HG03354 (cell line): ENCODE measurements around the gene SLC16A9.
"Not testable (repeated sequence)": the region's sequence is repeated elsewhere in the genome, so short reads cannot be mapped to it uniquely, and the experiment has no call there.

Experiments used
- ATAC-seq: cut with Tn5 transposase; IDR thresholded peaks from one replicate; pipeline ENCODE4 v1.9.1; 2021; ENCODE audit warnings: mild to moderate bottlenecking; ENCODE audit not compliant: unreplicated experiment, poor library complexity, severe bottlenecking

Gene SLC16A9

DNA sequence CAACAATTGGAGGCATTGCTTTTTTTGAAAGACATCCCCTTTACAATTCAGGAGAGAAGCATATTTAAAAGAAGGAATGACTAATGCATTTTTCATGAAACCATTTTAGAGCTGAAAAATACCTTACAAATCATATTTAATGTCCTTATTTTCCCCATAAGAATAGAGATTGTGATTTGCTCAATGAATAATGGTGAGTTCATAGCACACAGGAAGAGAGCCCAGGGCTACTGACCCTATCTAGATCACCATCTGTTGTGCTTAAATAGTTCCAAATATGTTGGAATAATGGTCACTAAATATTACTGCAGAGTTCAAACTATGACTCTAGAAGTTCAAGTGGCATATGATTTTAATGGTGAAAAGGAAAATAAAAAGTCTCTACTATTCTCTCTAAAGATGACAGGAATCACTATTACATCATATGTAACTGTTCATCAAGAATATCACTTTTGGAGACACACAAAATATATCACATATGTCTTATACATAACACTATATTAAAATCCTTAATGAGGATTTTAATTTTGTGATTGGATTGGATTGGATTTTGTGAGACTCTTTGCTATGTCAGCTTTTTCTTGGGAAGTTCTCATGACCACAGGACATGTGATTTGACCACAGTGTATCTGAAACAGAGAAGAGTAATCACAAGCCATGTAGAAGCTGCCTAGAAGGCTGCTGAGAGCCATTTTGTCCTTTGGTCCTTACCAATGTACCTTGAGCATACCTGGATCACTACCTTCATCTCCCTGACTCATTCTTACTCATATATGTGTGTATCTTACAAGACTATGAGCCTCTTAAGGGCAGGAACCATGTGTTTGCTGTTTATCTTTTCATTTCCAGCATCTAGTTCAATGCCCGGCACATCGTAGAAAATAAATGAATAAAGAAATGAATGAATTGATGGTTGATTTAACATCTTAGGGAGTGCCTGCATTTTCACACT is 26.4 kb downstream of the SLC16A9 start:
- ATAC-seq: no peak

DNA sequence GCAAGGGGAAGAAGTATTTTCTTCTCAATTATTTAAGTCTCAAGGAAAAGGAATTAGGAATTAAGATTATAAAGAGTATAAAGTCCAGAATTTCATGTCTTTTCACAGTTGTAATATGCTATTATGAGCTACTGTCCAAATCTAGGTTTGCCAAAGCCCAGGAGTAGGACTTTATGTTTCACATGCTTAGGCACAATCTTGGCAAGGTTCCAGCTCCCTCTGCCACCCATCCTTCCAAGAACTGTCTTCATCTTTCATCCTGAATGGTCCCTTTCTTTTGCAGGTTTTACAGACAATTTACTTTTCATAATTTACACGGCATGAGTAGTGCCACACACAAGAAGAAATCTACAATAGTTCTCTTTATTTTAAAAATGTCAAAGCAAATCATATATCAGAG is 29.5 kb downstream of the SLC16A9 start:
- no peak for ATAC-seq

DNA sequence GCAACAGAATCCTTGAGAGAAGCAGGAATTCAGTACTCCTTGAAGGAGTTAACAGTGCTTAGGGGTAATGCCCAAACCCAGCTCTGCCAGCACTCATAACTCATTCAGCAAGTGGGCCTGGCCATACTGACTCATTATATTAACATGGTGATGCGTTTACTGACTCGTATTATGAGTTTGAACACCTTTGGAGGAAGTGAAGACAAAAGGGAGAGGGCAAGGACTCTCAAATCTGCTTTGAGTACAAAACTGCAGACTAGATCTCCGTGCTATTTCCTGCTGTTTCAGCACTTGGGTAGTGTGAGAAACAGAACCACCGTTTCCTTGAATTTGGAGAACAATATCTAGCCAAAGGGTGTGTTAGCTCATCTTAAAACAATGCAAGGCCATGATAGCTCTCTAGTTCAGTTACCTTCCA is 30.8 kb downstream of the SLC16A9 start:
- ATAC-seq: peak; percentile 71

DNA sequence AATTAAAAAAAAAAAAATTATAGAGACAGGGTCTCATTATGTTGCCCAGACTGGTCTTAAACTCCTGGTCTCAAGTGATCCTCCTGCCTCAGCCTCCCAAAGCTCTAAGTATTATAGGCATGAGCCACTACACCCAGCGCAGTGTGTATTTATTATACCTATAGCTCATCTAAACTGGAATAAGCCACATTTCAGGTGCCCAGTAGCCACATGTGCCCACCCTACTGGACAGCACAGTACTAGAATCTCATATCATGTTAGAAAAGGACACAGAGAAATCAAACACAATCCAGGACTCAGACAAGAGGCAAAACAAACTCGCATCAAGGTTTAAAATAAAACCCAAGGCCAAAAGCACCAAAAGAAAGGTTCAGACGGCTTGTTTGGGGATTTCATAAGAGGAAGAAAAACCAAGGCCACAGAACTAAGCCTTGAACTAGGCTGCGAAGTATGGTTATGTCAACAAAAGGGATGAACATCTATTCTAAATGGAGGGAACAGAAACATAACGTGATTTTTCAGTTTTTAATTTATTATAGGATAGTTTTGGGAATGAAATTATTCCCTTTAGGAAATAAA is 32.3 kb downstream of the SLC16A9 start:
- no peak for ATAC-seq

DNA sequence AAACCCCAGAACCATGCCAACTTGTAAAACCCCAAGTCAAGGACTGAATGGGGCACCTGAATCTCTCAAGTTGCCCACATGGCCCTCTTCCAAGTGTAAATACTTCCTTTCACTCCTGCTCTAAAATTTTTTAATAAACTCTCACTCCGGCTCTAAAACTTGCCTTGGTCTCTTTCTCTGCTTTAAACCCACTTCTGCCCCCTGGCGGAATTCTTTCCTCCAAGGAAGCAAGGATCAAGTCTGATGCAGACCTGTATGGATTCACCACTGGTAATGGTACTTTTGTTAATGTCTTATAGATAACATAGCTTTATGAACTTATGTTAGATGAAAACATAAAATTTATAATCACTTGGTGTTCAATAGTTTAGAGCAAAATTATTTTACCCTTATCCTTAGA is 33.8 kb downstream of the SLC16A9 start:
- ATAC-seq: no peak

DNA sequence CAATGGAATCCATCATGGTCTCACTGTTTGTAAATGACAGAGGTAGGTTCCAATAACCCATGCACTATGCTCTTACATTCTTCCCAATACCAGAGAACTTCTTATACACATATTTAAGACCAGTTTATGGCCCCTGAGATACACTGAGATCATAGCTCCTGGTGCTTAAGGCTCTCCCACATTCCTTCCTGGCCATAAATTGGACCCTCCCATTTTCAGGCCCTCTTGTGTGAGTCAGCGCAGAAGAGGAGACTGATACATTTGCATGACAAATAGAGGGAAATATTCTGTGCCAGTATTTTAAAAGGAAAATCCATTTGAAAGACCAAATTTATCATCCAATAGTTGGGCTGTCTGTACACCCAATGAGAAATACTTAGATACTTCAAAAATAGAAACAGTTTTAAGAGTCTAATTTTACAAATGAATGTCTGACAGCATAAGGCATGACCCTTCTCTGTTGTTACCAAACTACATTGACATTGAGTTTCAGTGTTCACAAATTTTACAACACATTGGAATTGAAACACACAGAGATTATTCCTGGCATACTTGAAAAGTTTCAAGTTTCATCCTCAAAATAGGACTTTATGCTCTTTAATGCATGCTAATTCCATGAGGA is 35.3 kb downstream of the SLC16A9 start:
- ATAC-seq: no peak

DNA sequence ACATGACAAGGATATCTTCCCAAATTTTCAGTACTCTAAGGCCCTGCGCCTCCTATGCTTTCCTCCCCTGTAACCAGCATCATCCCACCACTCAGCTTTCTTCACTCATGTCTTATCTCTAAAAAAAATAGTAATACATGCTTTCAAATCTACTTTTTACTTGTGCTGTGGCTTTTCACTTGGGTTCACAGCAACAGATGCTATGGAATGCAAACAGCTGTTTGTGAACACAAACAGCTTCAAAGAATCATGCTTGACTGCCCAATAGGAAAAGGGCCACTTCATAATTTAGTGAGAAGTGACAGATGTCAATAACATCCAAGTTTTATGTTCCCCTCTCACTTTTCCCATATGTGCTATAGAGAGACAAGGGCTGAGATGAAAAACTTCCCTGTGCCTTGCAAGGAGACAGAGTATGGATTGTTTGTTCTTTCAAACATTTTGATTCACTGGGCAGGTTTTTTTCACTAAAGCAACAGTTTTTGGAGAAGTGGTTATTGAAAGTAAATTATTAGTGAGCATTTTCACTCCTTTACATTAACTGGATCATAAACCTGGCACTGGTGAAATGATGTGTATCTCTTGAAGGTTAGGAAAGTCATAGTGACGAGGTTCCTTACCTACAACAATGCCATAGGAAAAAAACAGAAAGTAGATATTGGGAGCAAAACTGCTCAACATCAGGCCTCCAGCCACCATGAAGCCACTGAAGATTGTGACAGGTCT is 37.3 kb downstream of the SLC16A9 start:
- peak; percentile 68 for ATAC-seq

DNA sequence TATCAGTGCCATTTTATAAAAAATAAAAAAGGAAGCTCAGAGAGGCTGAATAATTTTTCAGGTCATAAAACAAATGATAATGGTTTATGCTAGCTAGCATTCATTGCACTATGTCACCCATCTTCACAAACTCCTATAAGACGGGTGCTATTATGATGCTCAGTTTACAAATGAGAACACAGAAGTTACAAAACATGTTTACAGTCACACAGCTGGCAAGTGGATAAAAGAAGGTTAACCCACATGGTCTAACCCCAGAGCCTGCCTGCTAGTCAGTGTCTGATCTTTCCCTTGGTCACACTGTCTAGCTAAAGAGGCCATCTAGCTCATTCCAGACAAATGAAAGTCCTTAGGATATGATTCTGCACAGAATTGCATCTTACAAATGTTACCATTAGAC is 39.4 kb downstream of the SLC16A9 start:
- ATAC-seq: no peak

DNA sequence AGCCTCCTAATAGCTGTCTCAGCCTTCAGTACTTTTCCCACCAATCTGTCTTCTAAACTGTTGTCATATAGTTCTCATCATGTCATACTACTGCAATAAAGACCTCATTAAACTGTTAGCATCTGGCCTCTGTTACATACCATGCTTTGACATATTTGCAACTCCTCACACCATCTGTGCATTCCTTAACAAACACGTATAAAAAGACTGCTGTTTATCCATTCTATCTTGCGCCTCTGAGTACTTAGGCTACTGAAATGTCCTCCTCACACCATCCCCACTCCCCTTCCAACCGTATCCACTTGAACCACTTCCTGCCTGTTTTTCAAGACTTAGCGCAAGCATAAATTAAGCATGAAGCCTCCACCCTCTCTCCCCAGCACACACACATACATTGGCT is 41.6 kb downstream of the SLC16A9 start:
- ATAC-seq: no peak

DNA sequence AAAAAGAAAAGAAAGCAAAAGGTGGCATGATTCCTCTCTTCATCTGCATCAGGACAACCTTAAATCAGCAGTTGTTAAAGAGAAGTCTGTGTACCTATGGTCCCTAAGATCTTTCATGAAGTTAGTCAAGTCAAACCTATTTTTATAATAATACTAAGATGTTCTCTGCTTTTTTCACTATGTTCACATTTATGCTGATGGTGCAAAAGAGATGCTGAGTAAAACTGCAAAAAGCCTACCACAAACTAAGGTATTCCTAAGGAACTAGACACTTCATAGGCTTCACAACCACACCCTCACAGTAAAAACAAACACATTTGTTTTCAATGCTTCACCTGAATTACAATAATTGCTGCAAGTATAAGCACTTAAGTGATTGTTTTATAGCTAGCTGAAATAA is 43.3 kb downstream of the SLC16A9 start:
- ATAC-seq: no peak

DNA sequence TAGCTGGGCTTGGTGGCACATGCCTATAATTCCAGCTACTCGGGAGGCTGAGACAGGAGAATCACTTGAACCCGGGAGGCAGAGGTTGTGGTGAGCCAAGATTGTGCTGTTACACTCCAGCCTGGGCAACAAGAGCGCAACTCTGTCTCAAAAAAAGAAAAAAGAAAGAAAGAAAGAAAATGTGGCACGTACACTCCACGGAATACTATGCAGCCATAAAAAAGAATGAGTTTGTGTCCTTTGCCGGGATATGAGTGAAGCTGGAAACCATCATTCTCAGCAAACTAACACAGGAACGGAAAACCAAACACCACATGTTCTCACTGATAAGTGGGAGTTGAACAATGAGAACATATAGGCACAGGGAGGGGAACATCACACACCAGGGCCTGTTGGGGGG is 46.4 kb downstream of the SLC16A9 start:
- not testable (repeated sequence) for ATAC-seq

DNA sequence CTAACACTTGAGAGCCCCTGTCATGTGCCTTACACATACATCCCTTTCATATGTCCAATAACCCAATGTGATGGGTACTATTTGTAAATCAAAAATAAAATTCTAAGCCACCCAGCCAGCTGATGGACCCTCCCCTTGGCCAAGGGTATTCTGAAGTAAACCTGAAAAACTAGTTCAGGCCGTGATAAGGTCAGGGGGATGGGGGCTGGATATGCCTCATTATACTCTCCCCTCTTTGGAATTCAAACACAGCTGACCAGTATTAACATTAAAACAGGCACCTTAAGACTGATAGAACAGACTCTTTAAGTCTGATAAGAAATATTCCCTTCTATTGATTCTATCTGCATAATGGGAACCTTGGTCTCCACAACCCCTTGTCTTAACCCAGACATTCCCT is 51.9 kb downstream of the SLC16A9 start:
- ATAC-seq: no peak

DNA sequence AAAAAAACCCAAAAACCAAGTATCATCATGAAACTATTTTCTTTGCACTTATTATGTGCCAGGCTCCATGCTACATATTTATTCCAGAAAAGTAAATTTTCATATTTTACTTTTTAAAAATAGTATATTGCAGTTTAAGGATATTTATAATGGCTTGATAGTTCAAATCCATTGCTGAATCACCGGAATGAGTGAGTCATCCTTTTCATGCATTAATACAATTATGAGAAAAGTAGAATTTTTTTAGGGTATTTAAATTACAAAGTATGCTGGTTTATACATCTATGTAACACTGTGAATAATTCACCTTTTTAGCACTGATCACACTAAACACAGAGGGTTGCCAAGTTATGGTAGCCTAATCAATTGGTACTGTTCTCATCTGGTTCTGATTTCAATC is 54.3 kb downstream of the SLC16A9 start:
- ATAC-seq: no peak

DNA sequence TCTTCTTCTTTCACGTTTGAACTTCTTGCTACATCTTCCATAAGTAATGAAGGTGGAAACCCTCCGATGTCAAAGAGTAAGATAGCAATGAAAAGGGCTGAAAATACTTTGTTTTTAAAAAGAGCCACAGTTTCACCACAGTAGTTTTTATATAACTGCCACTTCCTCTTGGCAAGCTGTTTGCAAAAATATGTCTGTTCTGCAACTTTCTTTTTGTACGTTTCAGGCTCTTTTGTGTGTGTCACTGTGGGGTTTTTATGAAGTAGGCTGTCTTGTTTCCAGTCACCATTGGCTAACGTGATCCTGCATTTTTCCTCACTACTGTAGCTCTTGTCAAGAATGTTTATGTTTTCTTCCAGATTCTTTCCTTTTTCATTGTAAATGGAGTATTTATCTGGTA is 55.6 kb downstream of the SLC16A9 start:
- ATAC-seq: peak; percentile 66

DNA sequence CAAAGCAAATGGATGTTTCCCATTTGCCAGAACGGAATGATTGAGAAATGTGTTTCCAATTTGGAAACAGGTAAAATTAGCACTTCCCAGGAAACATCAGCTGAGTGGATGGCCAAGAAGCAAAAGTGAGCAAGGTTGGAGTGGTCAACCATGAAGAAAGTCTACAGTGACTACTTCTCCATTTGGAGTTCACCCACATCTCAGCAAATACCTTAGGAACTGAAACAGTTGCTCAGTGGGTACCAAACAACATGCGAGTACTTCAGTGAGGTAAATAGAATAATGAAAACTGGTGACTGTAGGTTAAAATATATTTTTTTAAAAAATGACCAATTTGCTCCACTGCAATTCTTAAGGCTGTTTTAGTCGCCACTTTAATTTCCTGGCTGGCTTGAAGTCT is 57.7 kb downstream of the SLC16A9 start:
- no peak for ATAC-seq

DNA sequence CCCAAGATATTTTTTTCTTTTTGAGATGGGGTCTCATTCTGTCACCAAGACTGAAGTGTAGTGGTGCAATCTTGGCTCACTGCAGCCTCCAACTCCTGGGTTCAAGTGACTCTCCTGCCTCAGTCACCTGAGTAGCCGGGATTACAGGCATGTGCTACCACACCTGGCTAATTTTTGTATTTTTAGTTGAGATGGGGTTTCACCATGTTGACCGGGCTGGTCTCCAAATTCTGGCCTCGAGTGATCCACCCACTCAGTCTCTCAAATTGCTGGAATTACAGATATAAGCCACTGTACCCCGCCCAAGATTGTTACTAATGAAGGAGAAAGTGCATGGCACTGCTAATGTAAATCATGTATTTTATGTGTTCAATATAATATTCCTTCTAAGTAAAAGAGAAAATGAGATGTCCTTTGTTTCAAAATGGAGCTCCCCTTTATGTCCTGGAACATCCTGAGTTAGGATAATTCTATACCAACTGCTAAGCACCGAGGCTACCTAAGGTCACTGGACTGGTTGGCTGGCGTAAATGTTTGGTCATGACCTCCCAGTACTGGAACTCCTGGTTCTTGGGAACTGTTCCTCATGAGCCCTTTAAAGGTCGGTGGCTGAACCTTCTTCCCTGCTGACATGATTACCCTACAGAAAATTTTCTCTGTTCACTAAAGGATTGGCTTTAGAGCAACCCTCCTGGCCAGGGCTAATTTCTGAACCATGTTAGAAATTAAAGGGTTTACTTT is 59.9 kb downstream of the SLC16A9 start:
- no peak for ATAC-seq

DNA sequence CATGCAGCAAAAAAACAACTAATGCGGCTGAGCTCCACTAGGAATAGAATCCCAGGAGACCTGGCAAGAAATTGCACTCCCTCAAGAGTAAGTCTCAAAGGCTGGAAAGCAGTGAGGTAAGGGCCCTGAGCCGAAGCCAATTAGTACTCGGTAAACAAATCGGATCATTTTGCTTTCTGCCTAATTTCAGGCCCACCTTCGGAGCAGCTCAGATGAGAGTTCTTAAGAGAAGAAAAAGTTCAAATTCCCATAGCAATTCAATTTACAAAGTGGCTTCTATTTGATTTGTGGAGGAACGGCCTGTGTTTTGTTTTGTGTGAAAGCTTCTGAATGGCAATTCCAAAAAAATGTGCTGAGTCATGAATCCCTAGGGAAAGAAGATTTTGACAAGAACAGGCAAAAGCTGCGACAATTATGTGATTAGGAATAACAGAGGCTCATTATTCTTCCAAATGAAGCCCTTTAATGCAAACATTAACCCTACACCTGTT is 60.9 kb downstream of the SLC16A9 start:
- ATAC-seq: no peak

DNA sequence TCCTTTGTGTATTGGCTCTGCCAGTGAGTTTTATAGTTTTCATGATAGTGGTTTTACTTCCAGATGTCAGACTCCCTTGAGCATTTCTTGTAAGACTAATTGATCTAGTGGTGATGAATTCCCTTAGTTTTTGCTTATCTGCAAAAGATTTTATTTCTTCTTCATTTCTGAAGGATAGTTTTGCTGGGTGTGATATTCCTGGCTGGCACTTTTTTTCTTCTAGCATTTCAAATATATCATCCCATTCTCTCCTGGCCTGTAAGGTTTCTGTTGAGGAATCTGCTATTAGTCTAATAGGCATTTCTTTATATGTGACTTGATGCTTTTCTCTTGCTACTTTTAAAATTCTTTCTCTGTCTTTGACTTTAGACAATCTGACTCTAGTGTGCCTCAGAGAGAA is 64.8 kb downstream of the SLC16A9 start:
- ATAC-seq: no peak

DNA sequence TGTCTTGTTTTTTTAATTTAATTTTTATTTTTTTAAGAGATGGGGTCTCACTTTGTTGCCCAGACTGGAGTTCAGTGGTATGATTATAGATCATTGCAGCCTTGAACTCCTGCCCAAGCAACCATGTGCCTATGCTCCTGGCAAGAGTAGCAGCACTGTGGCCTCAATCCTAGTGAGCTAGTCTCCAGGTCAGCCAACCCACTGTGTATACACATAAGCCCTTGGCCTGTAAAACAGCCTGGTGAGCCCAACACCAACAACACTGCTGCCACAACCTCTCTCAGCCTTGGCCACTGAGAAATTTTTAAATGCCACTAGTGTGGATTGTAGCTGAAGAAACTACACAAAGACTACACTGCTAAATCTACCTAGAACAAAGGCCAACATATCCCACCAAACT is 68.0 kb downstream of the SLC16A9 start:
- not testable (repeated sequence) for ATAC-seq
